Measurements from ENCODE around the gene TEX48.

DNA sequence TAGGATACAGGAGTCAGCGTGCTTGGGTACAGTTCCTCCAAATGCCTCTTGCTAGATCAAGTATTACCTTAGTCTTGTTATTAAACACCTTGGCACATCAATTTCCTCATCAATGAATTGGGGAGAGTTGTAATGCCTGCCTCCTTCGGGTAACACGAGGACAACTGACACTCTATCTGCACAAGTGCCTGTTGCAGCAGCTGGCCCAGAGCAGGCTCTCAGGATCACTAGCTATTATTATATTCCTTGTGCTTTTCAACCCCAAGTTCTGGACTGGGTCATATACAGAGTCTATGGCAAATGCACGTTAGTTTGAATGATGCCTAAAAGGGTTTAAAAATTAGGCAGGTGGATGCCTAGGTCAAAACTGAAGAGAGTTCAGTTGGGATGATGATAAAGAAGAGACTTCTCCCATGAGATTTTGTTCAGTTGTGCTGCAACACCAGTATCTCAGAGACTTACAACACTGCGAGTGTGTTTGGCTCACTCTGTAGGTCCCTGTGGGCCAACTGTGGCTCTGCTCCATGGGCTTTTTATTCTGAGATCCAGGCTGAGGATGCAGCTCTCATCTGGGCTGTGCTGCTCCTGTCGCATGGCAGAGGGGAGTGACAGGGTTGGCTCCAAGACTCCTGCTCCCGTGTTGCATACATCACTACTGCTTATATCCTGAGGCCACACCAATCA is 41.1 kb upstream of the TEX48 start:
- TF ChIP-seq, protein P1, sequence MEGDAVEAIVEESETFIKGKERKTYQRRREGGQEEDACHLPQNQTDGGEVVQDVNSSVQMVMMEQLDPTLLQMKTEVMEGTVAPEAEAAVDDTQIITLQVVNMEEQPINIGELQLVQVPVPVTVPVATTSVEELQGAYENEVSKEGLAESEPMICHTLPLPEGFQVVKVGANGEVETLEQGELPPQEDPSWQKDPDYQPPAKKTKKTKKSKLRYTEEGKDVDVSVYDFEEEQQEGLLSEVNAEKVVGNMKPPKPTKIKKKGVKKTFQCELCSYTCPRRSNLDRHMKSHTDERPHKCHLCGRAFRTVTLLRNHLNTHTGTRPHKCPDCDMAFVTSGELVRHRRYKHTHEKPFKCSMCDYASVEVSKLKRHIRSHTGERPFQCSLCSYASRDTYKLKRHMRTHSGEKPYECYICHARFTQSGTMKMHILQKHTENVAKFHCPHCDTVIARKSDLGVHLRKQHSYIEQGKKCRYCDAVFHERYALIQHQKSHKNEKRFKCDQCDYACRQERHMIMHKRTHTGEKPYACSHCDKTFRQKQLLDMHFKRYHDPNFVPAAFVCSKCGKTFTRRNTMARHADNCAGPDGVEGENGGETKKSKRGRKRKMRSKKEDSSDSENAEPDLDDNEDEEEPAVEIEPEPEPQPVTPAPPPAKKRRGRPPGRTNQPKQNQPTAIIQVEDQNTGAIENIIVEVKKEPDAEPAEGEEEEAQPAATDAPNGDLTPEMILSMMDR (IDR thresholded peaks at IDR 0.05): no peak
- TF ChIP-seq POLR2A (IDR thresholded peaks at IDR 0.05) (no peak), POLR2AphosphoS5 (IDR thresholded peaks at IDR 0.05) (no peak), EP300 (IDR thresholded peaks at IDR 0.05; ENCODE audit: low read depth) (no peak)

All from transverse colon (tissue), 4 donors.